Measurements from ENCODE around the gene CD209. TPM values are rescaled to one million over a fixed set of nuclear protein-coding genes. Genes with fewer than 3 reads are reported as not detected.

The CD209 gene
- polyA plus RNA-seq, 1 donor from 2014 or later: not detected

DNA sequence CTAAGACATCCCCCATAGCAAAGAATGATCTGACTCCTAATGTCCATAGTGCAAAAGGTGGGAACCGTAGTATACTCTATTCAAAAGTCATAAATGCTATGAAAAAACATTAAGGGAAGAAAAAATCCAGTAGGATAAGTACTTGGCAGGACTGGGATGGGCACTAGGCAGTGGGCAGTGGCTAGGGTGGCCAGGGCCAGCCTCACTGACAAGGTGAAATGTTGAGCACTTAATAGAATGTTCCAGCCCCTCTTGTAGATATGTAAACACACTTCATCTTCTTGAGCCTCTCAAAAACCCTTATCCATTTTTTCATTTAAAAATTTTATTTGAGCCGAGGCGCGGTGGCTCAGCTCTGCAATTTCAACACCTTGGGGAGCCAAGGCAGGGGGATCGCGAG is 14.0 kb downstream of the CD209 start:
- Histone ChIP-seq H3K4me2 (ENCODE audit: low read length) (no peak overlapping the region), H3K79me2 (replicated peaks; ENCODE audit: insufficient read depth, low read length) (no peaks in the 10 kb centered on the region), H3F3A (ENCODE audit: insufficient read depth, low read length, poor library complexity, severe bottlenecking) (no peaks in the 10 kb centered on the region)

GRCh38 chr19:7732045-7732444 is 15.3 kb downstream of the CD209 start, which contains the start of gene CLEC4G:
Gene CLEC4G (minus strand): TSS chr19:7732110. CDS start chr19:7732102, 8 bp downstream.
- H3K4me2 ChIP-seq (ENCODE audit: low read length): no peak within 1 kb of the TSS
- no peaks in the 10 kb centered on the region for H3K36me3 ChIP-seq (ENCODE audit: insufficient read depth, low read length)
- no peak within 1 kb of the TSS for H3K9ac ChIP-seq (ENCODE audit: low read length)
- peak within 1 kb of the TSS; percentile 41 for H3K4me3 ChIP-seq (ENCODE audit: low read length)
- no peak within 1 kb of the TSS for H3K27ac ChIP-seq (ENCODE audit: low read length)
- H2AFZ ChIP-seq (ENCODE audit: low read depth, low read length): no peak within 1 kb of the TSS
- no peaks in the 10 kb centered on the region for H3K79me2 ChIP-seq (replicated peaks; ENCODE audit: insufficient read depth, low read length)
- TF ChIP-seq POLR2AphosphoS5 (IDR thresholded peaks at IDR 0.05): no peak
- TF ChIP-seq RAD21 (conservative IDR thresholded peaks at IDR 0.05): no peak
- TF ChIP-seq, protein P1, sequence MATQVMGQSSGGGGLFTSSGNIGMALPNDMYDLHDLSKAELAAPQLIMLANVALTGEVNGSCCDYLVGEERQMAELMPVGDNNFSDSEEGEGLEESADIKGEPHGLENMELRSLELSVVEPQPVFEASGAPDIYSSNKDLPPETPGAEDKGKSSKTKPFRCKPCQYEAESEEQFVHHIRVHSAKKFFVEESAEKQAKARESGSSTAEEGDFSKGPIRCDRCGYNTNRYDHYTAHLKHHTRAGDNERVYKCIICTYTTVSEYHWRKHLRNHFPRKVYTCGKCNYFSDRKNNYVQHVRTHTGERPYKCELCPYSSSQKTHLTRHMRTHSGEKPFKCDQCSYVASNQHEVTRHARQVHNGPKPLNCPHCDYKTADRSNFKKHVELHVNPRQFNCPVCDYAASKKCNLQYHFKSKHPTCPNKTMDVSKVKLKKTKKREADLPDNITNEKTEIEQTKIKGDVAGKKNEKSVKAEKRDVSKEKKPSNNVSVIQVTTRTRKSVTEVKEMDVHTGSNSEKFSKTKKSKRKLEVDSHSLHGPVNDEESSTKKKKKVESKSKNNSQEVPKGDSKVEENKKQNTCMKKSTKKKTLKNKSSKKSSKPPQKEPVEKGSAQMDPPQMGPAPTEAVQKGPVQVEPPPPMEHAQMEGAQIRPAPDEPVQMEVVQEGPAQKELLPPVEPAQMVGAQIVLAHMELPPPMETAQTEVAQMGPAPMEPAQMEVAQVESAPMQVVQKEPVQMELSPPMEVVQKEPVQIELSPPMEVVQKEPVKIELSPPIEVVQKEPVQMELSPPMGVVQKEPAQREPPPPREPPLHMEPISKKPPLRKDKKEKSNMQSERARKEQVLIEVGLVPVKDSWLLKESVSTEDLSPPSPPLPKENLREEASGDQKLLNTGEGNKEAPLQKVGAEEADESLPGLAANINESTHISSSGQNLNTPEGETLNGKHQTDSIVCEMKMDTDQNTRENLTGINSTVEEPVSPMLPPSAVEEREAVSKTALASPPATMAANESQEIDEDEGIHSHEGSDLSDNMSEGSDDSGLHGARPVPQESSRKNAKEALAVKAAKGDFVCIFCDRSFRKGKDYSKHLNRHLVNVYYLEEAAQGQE (IDR thresholded peaks at IDR 0.05; ENCODE audit: borderline replicate concordance): no peak
- TF ChIP-seq EZH2 (IDR thresholded peaks at IDR 0.05; ENCODE audit: borderline replicate concordance, insufficient read depth, low read length, poor library complexity, severe bottlenecking): no peak
- no peak for TF ChIP-seq SMC3 (conservative IDR thresholded peaks at IDR 0.05; ENCODE audit: poor library complexity)
- no peak for TF ChIP-seq TAF1 (IDR thresholded peaks at IDR 0.05; ENCODE audit: low read depth)
- no peak for TF ChIP-seq EP300 (conservative IDR thresholded peaks at IDR 0.05; ENCODE audit: poor library complexity, severe bottlenecking)
- TF ChIP-seq, protein P2, sequence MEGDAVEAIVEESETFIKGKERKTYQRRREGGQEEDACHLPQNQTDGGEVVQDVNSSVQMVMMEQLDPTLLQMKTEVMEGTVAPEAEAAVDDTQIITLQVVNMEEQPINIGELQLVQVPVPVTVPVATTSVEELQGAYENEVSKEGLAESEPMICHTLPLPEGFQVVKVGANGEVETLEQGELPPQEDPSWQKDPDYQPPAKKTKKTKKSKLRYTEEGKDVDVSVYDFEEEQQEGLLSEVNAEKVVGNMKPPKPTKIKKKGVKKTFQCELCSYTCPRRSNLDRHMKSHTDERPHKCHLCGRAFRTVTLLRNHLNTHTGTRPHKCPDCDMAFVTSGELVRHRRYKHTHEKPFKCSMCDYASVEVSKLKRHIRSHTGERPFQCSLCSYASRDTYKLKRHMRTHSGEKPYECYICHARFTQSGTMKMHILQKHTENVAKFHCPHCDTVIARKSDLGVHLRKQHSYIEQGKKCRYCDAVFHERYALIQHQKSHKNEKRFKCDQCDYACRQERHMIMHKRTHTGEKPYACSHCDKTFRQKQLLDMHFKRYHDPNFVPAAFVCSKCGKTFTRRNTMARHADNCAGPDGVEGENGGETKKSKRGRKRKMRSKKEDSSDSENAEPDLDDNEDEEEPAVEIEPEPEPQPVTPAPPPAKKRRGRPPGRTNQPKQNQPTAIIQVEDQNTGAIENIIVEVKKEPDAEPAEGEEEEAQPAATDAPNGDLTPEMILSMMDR (IDR thresholded peaks at IDR 0.05; ENCODE audit: poor library complexity, severe bottlenecking): no peak
- TF ChIP-seq MXI1 (conservative IDR thresholded peaks at IDR 0.05; ENCODE audit: poor library complexity, severe bottlenecking): no peak
- H3F3A ChIP-seq (ENCODE audit: insufficient read depth, low read length, poor library complexity, severe bottlenecking): no peaks in the 10 kb centered on the region
- H3K27me3 ChIP-seq (ENCODE audit: insufficient read depth, low read depth, low read length): peaks cover 69% of the 10 kb centered on the region
- H3K9me3 ChIP-seq (ENCODE audit: low read length): no peaks in the 10 kb centered on the region
- H3K9me2 ChIP-seq (ENCODE audit: insufficient read depth, low read length): no peaks in the 10 kb centered on the region
- no peaks in the 10 kb centered on the region for H4K20me1 ChIP-seq (ENCODE audit: insufficient read depth)

More for the DNA sequence above, 14.0 kb downstream of the CD209 start:
- H3K4me3 ChIP-seq (ENCODE audit: low read length): no peak overlapping the region
- no peaks in the 10 kb centered on the region for H3K9me3 ChIP-seq (ENCODE audit: low read length)
- no peak overlapping the region for H3K9ac ChIP-seq (ENCODE audit: low read length)
- H3K27ac ChIP-seq (ENCODE audit: low read length): no peak overlapping the region
- H3K27me3 ChIP-seq (ENCODE audit: insufficient read depth, low read depth, low read length): peaks cover 59% of the 10 kb centered on the region
- H3K9me2 ChIP-seq (ENCODE audit: insufficient read depth, low read length): no peaks in the 10 kb centered on the region
- no peaks in the 10 kb centered on the region for H3K36me3 ChIP-seq (ENCODE audit: insufficient read depth, low read length)
- H2AFZ ChIP-seq (ENCODE audit: low read depth, low read length): no peak overlapping the region
- TF ChIP-seq EP300 (conservative IDR thresholded peaks at IDR 0.05; ENCODE audit: poor library complexity, severe bottlenecking) (no peak), MXI1 (conservative IDR thresholded peaks at IDR 0.05; ENCODE audit: poor library complexity, severe bottlenecking) (no peak), RAD21 (conservative IDR thresholded peaks at IDR 0.05) (no peak), TAF1 (IDR thresholded peaks at IDR 0.05; ENCODE audit: low read depth) (no peak), SMC3 (conservative IDR thresholded peaks at IDR 0.05; ENCODE audit: poor library complexity) (no peak), POLR2AphosphoS5 (IDR thresholded peaks at IDR 0.05) (no peak), EZH2 (IDR thresholded peaks at IDR 0.05; ENCODE audit: borderline replicate concordance, insufficient read depth, low read length, poor library complexity, severe bottlenecking) (no peak)
- TF ChIP-seq, protein P2 (IDR thresholded peaks at IDR 0.05; ENCODE audit: poor library complexity, severe bottlenecking): no peak
- TF ChIP-seq, protein P1 (IDR thresholded peaks at IDR 0.05; ENCODE audit: borderline replicate concordance): no peak
- no peaks in the 10 kb centered on the region for H4K20me1 ChIP-seq (ENCODE audit: insufficient read depth)
